Right forelimb (tissue), 1 donor: Measurements from ENCODE around the gene DYDC2.
"Not testable (repeated sequence)": the region's sequence is repeated elsewhere in the genome, so short reads cannot be mapped to it uniquely, and the experiment has no call there.

Experiments used
- DNase-seq: peaks from one replicate; pipeline ENCODE4 v3.0.0-alpha.2; 2018

The DYDC2 gene

GRCh38 chr10:80414142-80414895, 57.7 kb downstream of the DYDC2 start:
- no peak for DNase-seq

- DNase-seq: no peak
Observed at GRCh38 chr10:80415734-80416478, 59.3 kb downstream of the DYDC2 start.

GRCh38 chr10:80416479-80417098, 60.0 kb downstream of the DYDC2 start:
- DNase-seq: peak; percentile 75

- DNase-seq: not testable (repeated sequence)
Observed at GRCh38 chr10:80417256-80417655, 60.7 kb downstream of the DYDC2 start.
